Measurements from ENCODE around the gene INTS7. TPM values are rescaled to one million over a fixed set of nuclear protein-coding genes. Genes with fewer than 3 reads are reported as not detected.

The INTS7 gene
- total and polyA plus RNA-seq, 12 donors, result 4.4 to 11.6 (median 8.5) TPM

DNA sequence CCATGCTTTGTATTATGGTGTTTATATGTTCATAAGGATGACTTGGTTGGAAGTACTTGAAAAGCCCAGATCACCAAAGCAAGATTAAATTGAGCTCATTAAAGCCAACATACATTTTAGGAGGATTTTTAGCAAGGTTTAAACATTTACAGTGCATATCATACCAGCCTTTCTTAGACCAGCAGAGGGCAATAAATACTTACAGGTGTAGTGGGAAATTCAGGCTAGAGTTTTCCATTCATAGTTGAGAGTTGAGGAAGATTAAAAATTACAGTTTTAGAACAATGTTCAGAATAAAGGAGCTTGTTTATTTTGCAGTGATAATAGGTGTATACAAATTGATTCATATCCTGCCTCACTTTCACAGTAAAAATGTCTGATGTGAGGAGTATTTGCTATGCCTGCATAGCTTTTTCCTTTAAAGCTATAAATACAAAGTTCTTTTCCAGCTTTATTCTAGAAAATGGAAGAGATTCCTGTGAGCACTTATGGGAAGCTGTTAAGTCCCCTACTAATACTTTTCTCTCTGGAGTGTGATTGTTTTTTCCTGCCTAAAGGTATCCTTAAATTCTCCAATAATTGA lies 35.5 kb upstream of the INTS7 start:
- ATAC-seq, result peak; percentile 52 to 83 (median 58)
- peak; percentile 66 to 91 (median 81) for TF ChIP-seq CTCF (IDR thresholded peaks at IDR 0.05)
- intact Hi-C loops (cut with DNase I), result loop anchor here (1.0 to 5.0 kb wide), 12 partner anchors 91 to 386 kb away; partner anchors contain the start of gene PPP2R5A (in 1 of the 10)
- H3K4me1 ChIP-seq, result peaks cover 0 to 39% (median 9%) of the 10 kb centered on the region in 9 donors
- no peaks in the 10 kb centered on the region for H3K9me3 ChIP-seq
- H3K27me3 ChIP-seq, result no peaks in the 10 kb centered on the region
- peaks cover 0 to 2% (median 0%) of the 10 kb centered on the region in 9 donors for H3K36me3 ChIP-seq
- no peak overlapping the region for H3K4me3 ChIP-seq
- DNase-seq, result no peak
- H3K27ac ChIP-seq, result peak overlapping the region in 2 of 10 donors; percentile 0 to 58

- Histone ChIP-seq H3K36me3 (peaks cover 0 to 2% (median 0%) of the 10 kb centered on the region in 9 donors), H3K4me3 (no peak overlapping the region), H3K9me3 (no peaks in the 10 kb centered on the region), H3K27ac (peak overlapping the region in 4 of 10 donors; percentile 32 to 45 (median 44)), H3K4me1 (peaks cover 0 to 27% (median 6%) of the 10 kb centered on the region in 9 donors), H3K27me3 (no peaks in the 10 kb centered on the region)
- intact Hi-C loops (cut with DNase I), result loop anchor here in 1 of 10 donors (2.0 kb wide), 1 partner anchor 225 kb away; no protein-coding TSS in a partner anchor
- TF ChIP-seq CTCF (IDR thresholded peaks at IDR 0.05), result no peak
- WGBS, 2 donors, result 70 to 76% methylated on average over 3 of the region's 3 CpGs
- DNase-seq, result peak in 1 of 2 donors; percentile 9
- ATAC-seq, result peak in 6 of 8 donors; percentile 29 to 78 (median 72)
Measured at GRCh38 chr1:212067787-212068186, 32.4 kb upstream of the INTS7 start.

- intact Hi-C loops (cut with DNase I), result loop anchor here in 5 of 10 donors (2.0 to 5.0 kb wide), 6 partner anchors 302 to 394 kb away; no protein-coding TSS in a partner anchor
- WGBS, 2 donors, result 83 to 86% methylated on average over 5 of the region's 5 CpGs
- peak; percentile 53 to 80 (median 72) for TF ChIP-seq CTCF (IDR thresholded peaks at IDR 0.05)
- no peak overlapping the region for H3K27ac ChIP-seq
- H3K36me3 ChIP-seq, result no peaks in the 10 kb centered on the region
- peaks cover 0 to 3% (median 0%) of the 10 kb centered on the region in 11 donors for H3K9me3 ChIP-seq
- H3K4me1 ChIP-seq, result peaks cover 0 to 12% (median 0%) of the 10 kb centered on the region in 9 donors
- H3K4me3 ChIP-seq, result no peak overlapping the region
- no peaks in the 10 kb centered on the region for H3K27me3 ChIP-seq
- DNase-seq (no peak), ATAC-seq (peak in 3 of 8 donors; percentile 29 to 55 (median 31))
Measured at GRCh38 chr1:212062832-212063438, 27.6 kb upstream of the INTS7 start.

- H3K27me3 ChIP-seq, result no peaks in the 10 kb centered on the region
- H3K36me3 ChIP-seq, result peaks cover 0 to 4% (median 0%) of the 10 kb centered on the region in 9 donors
- no peak for DNase-seq
- no peak for TF ChIP-seq CTCF (IDR thresholded peaks at IDR 0.05)
- WGBS, 2 donors, result 81 to 91% methylated on average over 6 of the region's 6 CpGs
- intact Hi-C loops (cut with DNase I), result loop anchor here in 3 of 10 donors (2.0 to 5.0 kb wide), 3 partner anchors 306 to 396 kb away; no protein-coding TSS in a partner anchor
- H3K4me1 ChIP-seq, result no peaks in the 10 kb centered on the region
- no peak overlapping the region for H3K27ac ChIP-seq
- H3K9me3 ChIP-seq, result peaks cover 0 to 24% (median 5%) of the 10 kb centered on the region in 11 donors
- no peak for ATAC-seq
- H3K4me3 ChIP-seq, result no peak overlapping the region
Measured at GRCh38 chr1:212060632-212061472, 25.5 kb upstream of the INTS7 start.
